G401 (cell line): ENCODE measurements around the gene ERMARD. TPM values are rescaled to one million over a fixed set of nuclear protein-coding genes. Genes with fewer than 3 reads are reported as not detected.

Source experiments
- DNase-seq: peaks from one replicate; pipeline ENCODE4 v3.0.0-alpha.2; 2015; ENCODE audit warnings: low spot score
- in situ Hi-C: cut with HindIII; loops from 2 replicates; pipeline ENCODE4 v1.10.0; 2016; ENCODE audit warnings: low sequenced_read_pairs, mixed read lengths
- total RNA-seq: library from RNA; depleted of rRNA; stranded (reverse); fragments of >200 nt; shearing (Covaris generic); gene quantifications from 2 replicates; pipeline ENCODE4 v1.2.3, GENCODE V29; 2014

The ERMARD gene
- total RNA-seq, 1 experiment from 2014 or later: 26.2 TPM

DNA sequence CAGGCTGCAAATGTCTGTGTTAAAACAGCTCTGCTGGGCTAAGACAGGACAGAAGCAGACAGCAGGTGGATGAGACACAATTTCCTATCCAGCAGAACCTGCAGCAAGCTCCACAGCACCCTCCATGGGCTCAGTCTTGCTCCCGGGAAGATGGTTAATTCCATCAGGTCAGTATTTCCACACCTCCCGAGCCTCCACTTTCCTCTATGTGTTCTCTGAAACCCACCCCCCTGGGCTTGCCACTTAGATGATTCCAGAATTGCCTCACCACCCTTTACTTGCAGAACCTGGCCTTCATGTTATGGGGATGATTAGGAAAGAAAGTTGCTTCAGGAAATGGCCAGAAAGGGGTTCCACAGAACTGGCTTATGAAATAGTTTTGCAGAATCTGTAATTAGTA lies 43.8 kb downstream of the ERMARD start:
- in situ Hi-C loops: no loop called here
- no peak for DNase-seq

DNA sequence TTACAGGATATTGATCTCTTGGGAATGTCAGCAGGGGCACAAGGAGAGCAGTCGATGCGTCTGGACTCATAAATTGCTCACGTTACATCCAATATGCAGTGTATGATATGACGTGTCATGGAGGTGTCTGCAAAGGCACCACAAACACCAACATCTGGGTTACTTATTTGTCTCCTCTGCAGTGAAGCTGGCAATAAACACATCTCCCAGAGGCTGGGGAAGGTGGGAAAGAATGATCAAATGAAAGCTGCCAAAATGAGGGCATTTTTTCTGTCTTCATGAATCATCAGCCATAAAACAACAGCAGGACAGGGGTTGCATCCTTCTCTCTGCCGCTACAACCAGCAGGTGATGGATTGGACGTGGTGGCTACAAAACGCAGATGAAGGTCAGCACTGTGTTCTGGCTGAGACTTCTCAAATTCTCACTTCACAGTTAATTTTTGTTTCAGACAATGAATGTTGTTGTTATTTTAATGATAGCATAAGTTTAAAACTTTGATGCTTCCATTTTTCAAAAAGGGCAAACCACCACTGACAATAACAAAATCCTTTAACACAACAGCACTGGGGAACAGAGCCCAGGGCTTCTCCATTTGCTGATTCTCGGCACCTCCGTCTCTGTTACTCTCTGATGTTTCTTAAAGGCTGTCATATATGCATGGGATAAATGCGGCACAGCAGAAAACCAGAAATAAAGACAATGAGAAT lies 47.5 kb downstream of the ERMARD start:
- in situ Hi-C loops: no loop called here
- no peak for DNase-seq

DNA sequence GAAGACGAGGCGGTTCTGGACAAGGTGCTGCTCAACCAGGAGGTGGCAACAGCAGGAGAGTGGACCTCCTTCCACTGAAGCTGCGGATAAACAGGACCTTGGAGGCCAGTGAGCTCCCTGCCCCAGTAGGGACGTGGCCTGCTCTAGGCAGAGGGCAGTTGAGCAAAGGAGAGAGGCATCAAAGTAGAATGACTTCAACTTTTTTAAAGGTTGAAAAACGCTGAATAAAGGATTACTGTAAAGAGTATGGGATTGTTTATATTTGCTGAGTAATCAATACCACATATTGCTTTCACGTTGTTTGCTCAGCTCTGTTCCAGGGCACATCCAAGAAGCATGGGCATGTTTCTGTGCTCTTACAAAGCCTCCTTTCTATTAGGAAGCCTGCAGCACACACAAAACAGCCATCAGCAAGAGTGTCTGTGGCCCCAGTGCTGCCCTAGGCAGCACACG lies 48.1 kb downstream of the ERMARD start:
- in situ Hi-C loops: no loop called here
- no peak for DNase-seq

DNA sequence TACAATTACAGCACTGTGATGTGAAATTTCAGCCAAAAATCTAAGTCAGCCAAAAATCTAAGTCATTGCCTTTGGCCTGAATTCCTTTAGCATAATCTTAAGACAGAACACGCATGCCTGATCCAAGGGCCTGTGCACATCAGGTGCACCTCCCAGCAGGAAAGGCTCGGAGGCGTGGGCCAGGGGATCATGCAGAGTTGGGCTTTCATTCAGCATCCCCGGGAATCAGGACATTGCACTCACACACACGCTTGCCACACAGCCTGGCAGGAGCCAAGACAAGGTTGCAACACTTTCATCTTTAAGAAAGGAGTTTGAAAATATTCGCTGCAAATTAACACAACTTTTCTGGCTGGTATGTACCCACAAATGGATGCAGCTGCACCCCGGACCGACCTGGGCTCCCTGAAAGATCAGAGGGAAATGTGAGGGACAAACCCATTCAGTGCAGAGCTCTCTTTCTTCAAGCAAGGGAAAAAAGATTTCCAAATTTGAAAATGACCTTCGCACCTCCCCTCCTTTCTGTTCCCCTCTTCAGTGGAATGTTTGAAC lies 48.8 kb downstream of the ERMARD start:
- in situ Hi-C loops: no loop called here
- DNase-seq: no peak

DNA sequence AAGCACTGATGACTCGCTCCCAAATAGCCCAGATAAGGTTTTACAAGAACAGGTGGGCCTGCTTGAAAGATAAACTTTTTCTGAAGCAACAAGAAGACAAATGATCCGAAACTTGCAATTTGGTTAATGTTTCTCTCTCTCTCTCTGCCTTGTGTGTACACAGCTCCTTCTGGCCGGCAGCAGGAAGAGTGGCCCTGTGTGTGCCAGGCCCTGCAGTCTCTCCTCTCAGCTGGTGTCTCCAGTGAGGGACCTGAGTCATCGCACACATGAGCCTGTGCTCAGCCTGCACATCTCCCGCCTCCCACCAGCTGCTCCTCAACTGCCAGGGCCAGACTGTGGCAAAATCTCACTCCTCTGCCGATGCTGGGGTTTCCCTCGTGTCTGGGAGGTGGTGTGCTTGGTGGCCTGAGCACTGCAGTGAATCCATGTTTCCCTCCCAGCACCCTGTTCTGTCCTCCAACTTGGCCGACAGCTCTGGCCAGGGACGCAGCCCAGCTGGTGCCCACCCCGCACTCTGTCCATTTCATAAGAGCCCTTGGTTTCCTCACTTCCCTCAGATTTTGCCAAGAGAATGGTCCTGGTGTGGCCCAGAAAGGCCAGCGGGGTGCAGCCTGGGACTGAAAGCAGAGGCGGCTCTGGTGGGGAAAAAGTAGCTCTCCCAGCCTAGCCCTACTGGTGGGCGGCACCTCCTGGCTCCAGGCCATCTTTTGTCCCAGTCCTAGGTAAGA lies 49.4 kb downstream of the ERMARD start:
- in situ Hi-C loops: no loop called here
- DNase-seq: peak; percentile 40

DNA sequence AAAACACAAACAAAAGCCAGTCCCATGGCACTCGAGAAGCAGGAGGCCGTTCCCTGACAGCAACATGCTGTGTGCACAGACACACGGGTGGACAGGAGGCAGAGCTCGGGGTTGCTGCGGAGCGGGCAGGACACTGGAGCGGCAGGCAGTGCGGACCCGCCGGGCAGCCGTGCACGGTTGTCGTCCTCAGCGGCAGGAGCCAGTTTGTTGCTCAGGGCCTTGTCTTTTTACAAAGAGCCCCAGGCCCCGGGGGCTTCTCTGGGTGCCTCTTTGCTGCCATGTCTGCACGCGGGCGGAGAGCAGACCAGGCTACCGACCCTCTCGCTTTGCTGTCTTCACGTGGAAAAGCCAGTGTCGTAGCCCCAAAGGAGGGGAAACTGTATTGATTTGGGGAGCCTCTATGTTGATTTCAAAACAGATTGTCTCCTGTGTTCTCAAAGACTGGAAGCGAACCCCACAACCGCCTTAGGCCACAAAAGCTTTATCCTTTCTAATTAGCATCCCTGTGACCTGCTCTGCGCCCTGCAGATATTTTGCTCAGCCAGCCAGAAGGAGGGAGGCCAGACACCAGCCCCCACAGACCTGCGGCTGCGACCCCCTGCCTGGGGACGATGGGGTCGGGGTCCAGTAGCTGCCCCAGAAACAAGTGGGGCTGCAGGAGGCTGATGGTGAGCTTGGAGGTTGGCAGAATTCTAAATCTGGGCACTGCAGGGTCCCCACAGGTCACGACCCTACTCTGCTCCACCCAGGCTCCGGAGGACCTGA lies 50.2 kb downstream of the ERMARD start:
- peak; percentile 1 for DNase-seq
- in situ Hi-C loops: no loop called here

DNA sequence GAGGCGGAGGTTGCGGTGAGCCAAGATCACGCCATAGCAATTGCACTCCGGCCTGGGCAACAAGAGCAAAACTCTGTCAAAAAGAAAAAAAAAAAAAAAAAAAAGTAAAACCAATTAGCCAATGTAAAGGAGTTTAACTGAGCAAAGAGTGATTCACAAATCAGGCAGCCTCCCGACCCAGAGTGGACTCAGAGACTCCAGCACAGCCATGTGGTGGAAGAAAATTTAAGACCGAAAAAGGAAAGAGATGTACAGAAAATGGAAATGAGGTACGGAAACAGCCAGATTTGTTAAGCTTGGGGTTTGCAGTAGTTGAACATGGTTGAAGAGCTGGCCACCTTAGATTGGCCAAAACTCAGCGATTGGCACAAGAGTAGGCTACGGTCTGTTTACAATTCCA lies 51.4 kb downstream of the ERMARD start:
- no peak for DNase-seq
- in situ Hi-C loops: no loop called here

DNA sequence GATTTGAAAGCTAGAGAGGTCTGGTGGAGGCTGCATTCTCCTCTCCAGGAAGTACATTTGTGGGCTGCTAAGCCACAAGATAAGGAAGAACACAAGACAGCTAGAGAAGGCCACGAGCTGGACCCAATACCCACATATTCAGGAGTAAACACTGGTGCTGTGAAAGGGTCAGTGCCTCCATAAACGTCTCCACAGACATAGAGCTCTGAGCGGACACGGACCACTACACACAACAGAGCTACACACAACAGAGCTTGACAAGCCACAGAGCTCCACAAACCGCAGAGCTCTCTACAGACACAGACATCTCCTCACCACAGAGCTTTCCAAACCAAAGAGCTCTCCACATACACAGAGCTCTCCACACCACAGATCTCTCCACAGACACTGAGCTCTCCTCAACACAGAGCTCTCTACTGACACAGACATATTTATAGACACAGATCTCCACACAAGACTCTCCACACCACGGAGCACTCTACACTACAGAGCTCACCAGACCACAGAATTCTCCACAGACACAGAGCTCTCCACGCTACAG lies 51.9 kb downstream of the ERMARD start:
- in situ Hi-C loops: no loop called here

DNA sequence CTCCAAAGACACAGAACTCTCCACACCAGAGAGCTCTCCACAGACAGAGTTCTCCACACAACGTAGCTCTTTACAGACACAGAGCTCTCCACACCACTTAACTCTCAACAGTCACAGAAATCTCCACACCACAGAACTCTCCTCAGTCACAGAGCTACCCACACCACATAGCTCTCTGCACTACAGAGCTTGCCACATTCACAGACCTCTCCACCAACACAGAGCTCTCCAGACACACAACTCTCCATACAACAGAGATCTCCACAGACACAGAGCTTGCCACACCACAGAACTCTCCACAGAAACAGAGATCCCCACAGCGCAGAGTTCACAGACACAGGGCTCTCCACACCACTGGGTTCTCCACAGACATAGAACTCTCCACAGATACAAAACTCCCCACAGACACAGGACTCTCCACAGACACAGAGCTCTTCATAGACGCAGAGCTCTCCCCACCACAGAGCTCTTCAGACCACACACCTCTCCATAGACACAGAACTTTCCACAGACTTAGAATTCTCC lies 52.5 kb downstream of the ERMARD start:
- DNase-seq: no peak
- in situ Hi-C loops: no loop called here

More for the DNA sequence above, 51.9 kb downstream of the ERMARD start:
- DNase-seq: no peak

DNA sequence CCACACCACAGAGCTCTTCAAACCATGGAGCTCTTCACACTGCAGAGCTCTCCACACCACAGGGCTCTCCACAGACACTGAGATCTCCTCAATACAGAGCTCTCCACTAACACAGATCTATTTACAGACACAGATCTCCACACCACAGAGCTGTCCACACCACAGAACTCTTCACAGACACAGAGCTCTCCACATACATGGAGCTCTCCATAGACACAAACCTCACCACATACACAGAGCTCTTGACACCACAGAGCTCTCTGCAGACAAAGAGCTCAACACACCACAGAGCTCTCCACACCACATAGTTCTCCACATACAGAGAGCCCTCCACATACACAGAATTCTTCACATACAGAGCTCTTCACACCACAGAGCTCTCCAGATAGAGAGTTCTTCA lies 53.0 kb downstream of the ERMARD start:
- DNase-seq: no peak
- in situ Hi-C loops: no loop called here

DNA sequence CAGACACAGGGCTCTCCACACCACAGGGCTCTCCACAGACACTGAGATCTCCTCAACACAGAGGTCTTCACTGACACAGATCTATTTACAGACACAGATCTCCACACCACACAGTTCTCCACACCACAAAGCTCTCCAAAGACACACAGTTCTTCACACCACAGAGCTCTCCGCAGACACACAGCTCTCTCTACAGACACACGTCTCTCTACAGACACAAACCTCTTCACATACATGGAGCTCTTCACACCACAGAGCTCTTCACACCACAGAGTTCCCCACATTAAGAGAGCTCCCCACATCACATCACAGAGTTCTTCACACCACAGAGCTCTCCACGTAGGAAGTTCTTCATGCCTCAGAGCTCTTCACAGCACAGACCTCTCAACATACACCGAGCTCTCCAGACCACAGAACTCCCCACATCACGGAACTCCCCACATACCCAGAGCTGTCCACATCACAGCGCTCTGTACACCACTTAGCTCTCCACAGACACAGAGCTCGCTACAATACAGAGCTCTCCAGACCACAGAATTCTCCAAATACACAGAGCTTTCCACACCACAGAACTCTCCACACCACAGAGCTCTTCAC lies 53.9 kb downstream of the ERMARD start:
- in situ Hi-C loops: no loop called here
- DNase-seq: no peak

DNA sequence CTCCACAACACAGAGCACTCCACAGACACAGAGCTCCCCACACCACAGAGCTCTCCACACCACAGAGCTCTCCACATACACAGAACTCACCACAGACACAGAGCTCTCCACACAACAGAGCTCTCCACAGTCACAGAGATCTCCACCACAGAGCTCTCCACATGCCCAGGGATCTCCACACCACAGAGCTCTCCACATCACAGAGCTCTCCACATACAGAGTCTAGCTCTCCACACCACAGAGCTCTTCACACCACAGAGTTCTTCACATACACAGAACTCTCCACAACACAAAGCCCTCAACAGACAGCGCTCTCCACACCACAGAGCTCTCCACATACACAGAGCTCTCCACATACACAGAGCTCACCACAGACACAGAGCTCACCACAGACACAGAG lies 55.3 kb downstream of the ERMARD start:
- DNase-seq: no peak
- in situ Hi-C loops: no loop called here

DNA sequence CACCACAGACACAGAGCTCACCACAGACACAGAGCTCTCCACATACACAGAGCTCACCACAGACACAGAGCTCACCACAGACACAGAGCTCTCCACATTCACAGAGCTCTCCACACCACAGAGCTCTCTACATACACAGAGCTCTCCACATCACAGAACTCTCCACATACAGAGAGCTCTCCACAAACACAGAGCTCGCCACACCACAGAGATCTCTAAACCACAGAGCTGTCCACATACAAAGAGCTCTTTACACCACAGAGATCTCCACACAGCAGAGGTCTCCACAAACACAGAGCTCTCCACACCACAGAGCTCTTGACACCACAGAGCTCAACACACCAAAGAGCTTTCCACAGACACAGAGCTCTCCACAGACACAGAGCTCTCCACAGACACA lies 55.8 kb downstream of the ERMARD start:
- DNase-seq: no peak
- in situ Hi-C loops: no loop called here

DNA sequence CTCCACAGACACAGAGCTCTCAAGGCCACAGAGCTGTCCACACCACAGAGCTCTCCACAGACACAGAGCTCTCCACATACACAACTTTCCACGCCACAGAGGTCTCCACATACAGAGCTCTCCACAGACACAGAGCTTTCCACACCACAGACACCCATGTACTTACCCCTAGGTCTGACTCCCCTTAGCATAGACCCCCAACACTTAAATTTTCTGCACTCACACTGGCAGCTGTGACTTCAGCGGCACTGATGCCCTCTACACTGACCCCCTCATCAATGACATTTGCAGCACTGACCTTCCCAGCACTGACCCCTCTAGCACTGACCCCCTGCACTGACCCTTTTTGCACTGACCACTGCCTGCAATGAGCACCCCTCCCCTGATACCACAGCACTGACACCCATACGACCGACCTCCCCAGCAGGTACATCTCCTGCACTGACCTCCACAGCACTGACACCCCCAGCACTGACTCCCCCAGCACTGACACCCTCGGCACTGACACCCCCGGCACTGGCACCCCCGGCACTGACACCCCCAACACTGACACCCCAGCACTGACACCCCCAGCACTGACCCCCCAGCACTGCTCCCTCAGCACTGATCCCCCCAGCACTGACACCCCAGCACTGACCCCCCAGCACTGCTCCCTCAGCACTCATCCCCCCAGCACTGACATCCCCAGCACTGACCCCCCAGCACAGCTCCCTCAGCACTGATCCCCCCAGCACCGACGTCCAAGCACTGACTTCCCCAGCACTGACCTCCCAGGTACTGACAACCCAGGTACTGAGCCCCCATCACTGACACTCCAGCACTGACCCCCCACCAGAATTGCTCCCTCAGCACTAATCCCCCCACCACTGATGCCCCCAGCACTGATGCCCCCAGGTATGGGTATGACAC lies 56.5 kb downstream of the ERMARD start:
- in situ Hi-C loops: no loop called here
- DNase-seq: no peak

DNA sequence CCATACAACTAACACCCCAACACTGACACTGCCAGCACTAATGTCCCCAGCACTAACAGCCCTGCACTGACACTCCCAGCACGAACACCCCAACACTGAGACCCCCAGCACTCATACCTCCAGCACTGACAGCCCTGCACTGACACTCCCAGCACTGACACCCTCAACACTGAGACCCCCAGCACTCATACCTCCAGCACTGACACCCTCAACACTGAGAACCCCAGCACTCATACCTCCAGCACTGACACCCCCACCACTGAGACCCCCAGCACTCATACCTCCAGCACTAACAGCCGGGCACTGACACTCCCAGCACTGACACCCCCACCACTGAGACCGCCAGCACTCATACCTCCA lies 57.2 kb downstream of the ERMARD start:
- DNase-seq: no peak
- in situ Hi-C loops: no loop called here

DNA sequence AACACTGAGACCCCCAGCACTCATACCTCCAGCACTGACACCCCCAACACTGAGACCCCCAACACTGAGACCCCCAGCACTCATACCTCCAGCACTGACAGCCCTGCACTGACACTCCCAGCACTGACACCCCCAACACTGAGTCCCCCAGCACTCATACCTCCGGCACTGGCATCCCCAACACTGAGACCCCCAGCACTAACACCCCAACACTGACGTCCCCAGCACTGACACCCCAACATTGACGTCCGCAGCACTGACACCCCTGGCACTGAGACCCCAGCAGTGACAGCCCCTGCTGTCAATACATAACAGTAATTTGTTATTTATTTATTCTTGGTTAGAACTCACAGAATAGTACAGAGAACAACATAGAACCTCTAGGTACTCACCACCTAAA lies 58.0 kb downstream of the ERMARD start:
- DNase-seq: no peak
- in situ Hi-C loops: no loop called here

DNA sequence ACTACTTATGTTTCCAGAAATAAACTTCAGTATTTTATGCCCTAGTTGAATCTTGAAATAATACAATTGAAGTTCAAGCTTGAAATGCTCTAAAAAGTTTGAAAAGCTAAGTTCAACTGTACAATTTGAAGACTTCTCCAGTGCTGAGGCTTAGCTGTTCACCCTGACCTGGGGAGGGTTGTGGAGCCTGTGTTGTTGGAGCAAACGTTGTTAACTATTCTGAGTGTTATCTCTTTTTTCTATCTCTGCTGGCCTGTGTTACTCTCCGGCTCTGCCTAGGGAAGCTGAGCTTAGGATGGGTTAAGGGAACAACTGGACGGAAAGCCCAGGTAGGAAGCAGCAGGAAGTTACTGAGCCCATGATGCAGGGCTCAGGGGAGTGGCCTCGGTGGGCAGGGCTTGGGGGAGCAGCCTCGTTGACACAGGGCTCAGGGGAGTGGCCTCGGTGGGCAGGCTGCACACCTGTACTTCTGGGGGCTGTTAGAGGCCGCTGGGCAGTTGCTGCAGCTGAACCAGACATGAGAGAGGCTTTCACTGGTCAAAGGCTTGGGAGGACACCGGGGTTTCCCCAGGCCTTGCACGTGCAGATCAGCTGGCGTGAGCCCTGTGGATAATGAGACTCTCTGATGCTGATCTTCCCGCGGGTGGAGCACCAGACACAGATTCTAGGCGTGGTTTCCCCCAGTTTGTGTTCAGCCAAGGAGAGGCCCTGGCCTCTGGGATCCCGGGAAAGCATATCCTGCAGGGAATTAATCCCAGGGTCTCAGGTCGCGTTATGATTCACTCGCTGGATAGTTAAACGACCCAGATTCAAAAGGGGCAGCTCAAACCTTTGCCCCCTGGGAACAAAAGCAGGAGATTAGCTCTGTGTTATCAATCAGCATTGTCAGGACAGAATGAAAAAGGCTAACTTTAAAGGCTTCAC lies 58.9 kb downstream of the ERMARD start:
- no peak for DNase-seq
- in situ Hi-C loops: no loop called here
